Gastroesophageal sphincter (tissue), 4 donors: ENCODE data around the gene SHC4. TPM values are rescaled to one million over a fixed set of nuclear protein-coding genes. Genes with fewer than 3 reads are reported as not detected.
"Not testable (repeated sequence)": the region's sequence is repeated elsewhere in the genome, so short reads cannot be mapped to it uniquely, and the experiment has no call there.

ENCODE experiments used
- ATAC-seq: fragments of 150-250 bp; one replicate; pipeline ENCODE4 v1.9.1; 2016; ENCODE audit warnings: mild to moderate bottlenecking, moderate library complexity
- H3K27ac ChIP-seq, 4 donors: fragments of 200-600 bp; sonication (generic) in 3 of 4; 1 replicate in 3 of 4; 2 replicates in 1 of 4; pipeline ENCODE4 v1.5.1; 2016 to 2019
- H3K27me3 ChIP-seq: fragments of 200-600 bp; sonication (generic); one replicate; pipeline ENCODE4 v1.5.1; 2019
- H3K36me3 ChIP-seq, 2 donors: fragments of 200-600 bp; sonication (generic); one replicate each; pipeline ENCODE4 v1.5.1; 2019; ENCODE audit warnings: control low read depth in 1 of 2
- H3K4me1 ChIP-seq, 3 donors: fragments of 200-600 bp; sonication (generic); 1 replicate in 2 of 3; 2 replicates in 1 of 3; pipeline ENCODE4 v1.5.1; 2016 to 2019; ENCODE audit warnings: control low read depth in 2 of 3
- H3K4me3 ChIP-seq, 2 donors: fragments of 200-600 bp; sonication (generic); one replicate each; pipeline ENCODE4 v1.5.1; 2019; ENCODE audit warnings: mild to moderate bottlenecking in 1 of 2, moderate library complexity in 1 of 2
- H3K9me3 ChIP-seq, 3 donors: fragments of 200-600 bp; sonication (generic); one replicate each; pipeline ENCODE4 v1.5.1; 2017 to 2019; ENCODE audit warnings: control low read depth in 2 of 3
- CTCF ChIP-seq, 4 experiments: fragments of 200-600 bp in 2 of 4; fragments of 450-650 bp in 2 of 4; sonication (generic) in 1 of 4; IDR thresholded peaks; one replicate each; pipeline ENCODE4 v1.5.1; 2017 to 2019; ENCODE audit warnings: antibody characterized with exemption in 4 of 4, mild to moderate bottlenecking in 2 of 4, moderate library complexity in 2 of 4
- EP300 ChIP-seq: sonication (generic); formaldehyde crosslinking; IDR thresholded peaks from one replicate; pipeline ENCODE4 v1.6.1; 2017; ENCODE audit warnings: antibody characterized with exemption, mild to moderate bottlenecking
- POLR2A ChIP-seq, 2 donors: fragments of 450-650 bp; IDR thresholded peaks; one replicate each; pipeline ENCODE4 v1.6.1; 2017; ENCODE audit warnings: antibody characterized with exemption in 2 of 2, mild to moderate bottlenecking in 2 of 2, moderate library complexity in 1 of 2
- POLR2AphosphoS5 ChIP-seq: sonication (generic); formaldehyde crosslinking; IDR thresholded peaks from one replicate; pipeline ENCODE4 v1.6.1; 2017; ENCODE audit warnings: antibody characterized with exemption
- WGBS, 2 donors: methylation state at CpG; one replicate each; pipeline ENCODE4 v1.1.5; 2018; ENCODE audit warnings: low coverage in 1 of 2; 5-methylcytosine and 5-hydroxymethylcytosine counted together
- total RNA-seq, 4 donors: library from RNA; depleted of rRNA; stranded (reverse); fragments of >200 nt; gene quantifications; one replicate each; pipeline ENCODE4 v1.1.0, GENCODE V29; 2016

SHC4 gene
- total RNA-seq, 4 donors from 2014 or later, result 1.4 to 4.2 (median 2.1) TPM

DNA sequence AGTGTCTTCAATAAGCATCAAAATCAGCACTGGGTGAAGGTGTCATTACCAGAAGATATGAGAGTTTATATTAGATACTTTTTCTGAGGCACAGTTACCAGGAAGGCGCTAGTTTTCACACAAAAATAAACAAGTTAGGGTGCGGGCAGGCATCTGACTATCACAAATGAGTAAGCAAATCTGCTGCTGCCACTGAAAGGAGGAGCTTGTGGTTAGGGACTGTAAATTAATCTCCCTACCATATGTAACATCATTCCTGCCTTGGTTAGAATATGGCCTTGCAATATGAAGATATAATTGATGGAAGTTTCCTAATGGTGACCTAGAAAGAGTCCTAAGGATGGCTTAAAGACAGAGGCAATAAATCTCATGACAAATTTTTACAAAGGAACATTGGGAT lies 105.3 kb downstream of the SHC4 start:
- H3K36me3 ChIP-seq, result no peaks in the 10 kb centered on the region
- H3K9me3 ChIP-seq, result no peaks in the 10 kb centered on the region
- no peak for ATAC-seq
- no peaks in the 10 kb centered on the region for H3K27me3 ChIP-seq
- H3K4me3 ChIP-seq, result no peak overlapping the region
- H3K27ac ChIP-seq, result no peak overlapping the region
- 60 to 67% methylated on average over 1 to 2 of the region's 2 CpGs for WGBS, 2 donors
- no peak for TF ChIP-seq POLR2AphosphoS5
- no peak for TF ChIP-seq POLR2A (IDR thresholded peaks at IDR 0.05)
- TF ChIP-seq CTCF (IDR thresholded peaks at IDR 0.05), result no peak
- TF ChIP-seq EP300, result no peak
- H3K4me1 ChIP-seq, result peaks cover 6 to 21% (median 7%) of the 10 kb centered on the region in 3 donors

GRCh38 chr15:48856942-48857341 lies 106.8 kb downstream of the SHC4 start:
- TF ChIP-seq POLR2A (IDR thresholded peaks at IDR 0.05) (no peak), EP300 (no peak), CTCF (IDR thresholded peaks at IDR 0.05) (no peak), POLR2AphosphoS5 (no peak)
- H3K9me3 ChIP-seq, result no peaks in the 10 kb centered on the region

DNA sequence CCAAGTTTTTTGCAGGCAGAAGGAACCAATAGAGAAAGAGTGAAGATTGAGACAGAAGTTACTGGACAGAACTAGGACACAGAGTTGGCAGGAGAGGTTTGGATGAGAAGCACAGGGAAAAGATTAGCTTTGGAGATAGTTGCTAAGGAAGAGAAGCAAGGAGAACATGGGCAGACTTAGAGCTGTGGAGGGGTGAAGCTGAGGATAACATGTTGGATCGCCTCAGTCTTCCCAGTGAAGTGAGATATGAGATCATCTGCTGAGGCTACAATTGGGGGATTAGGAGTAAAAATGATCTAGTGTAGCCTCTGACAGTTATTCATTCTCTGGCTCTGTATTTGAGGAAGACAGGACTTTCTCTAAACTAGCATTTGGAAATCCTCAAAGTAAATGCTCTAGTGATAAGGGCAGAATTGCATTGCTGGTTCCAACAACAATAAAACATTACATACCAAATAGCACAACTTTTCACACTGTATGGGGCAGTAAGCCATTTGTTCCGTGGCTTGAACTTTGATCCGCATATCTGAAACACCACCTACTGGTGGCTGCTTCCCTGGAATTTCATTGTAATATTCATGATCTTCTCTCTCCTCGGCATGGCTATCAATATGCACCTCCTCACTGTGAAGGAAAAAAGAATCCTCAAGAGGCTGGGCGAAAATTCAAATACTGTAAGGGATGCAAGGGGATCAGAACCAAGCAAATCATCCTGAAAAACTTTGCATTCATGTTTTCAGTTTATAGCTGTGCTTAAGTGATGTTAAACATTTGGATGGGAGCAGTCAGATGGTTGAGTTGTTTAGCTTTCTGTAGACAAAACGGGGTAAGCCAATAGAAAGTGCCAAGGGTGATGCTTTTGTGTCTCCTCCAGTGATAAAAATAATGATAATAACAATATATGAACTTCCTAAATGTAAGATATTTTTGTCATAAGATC lies 107.9 kb downstream of the SHC4 start:
- no peaks in the 10 kb centered on the region for H3K9me3 ChIP-seq
- TF ChIP-seq EP300 (no peak), CTCF (IDR thresholded peaks at IDR 0.05) (peak; percentile 21 to 60 (median 45))
- H3K4me3 ChIP-seq, result no peak overlapping the region
- no peaks in the 10 kb centered on the region for H3K36me3 ChIP-seq
- peak; percentile 65 for ATAC-seq
- H3K27ac ChIP-seq, result peak overlapping the region in 3 of 4 donors; percentile 24 to 53 (median 31)
- H3K4me1 ChIP-seq, result peaks cover 6 to 21% (median 7%) of the 10 kb centered on the region in 3 donors
- H3K27me3 ChIP-seq, result no peaks in the 10 kb centered on the region
- WGBS, 2 donors, result 20% methylated on average over 5 to 6 of the region's 6 CpGs

More at GRCh38 chr15:48856942-48857341, 106.8 kb downstream of the SHC4 start:
- Histone ChIP-seq H3K27ac (peak overlapping the region in 2 of 4 donors; percentile 23 to 25), H3K4me1 (peaks cover 6 to 21% (median 7%) of the 10 kb centered on the region in 3 donors), H3K36me3 (no peaks in the 10 kb centered on the region), H3K27me3 (no peaks in the 10 kb centered on the region), H3K4me3 (no peak overlapping the region)
- ATAC-seq, result no peak
- WGBS, 2 donors, result 36 to 39% methylated on average over 2 of the region's 2 CpGs

- H3K36me3 ChIP-seq, H3K4me3 ChIP-seq, H3K27ac ChIP-seq, H3K9me3 ChIP-seq, ATAC-seq, H3K27me3 ChIP-seq: not testable (repeated sequence)
- 95 to 100% methylated on average over 3 of the region's 3 CpGs for WGBS, 2 donors
- peaks cover 6 to 21% (median 7%) of the 10 kb centered on the region in 3 donors for H3K4me1 ChIP-seq
Measured at GRCh38 chr15:48854434-48854833, 109.3 kb downstream of the SHC4 start.

GRCh38 chr15:48851956-48852355 lies 111.8 kb downstream of the SHC4 start:
- no peak for ATAC-seq
- H3K27ac ChIP-seq, result no peak overlapping the region
- TF ChIP-seq POLR2A (IDR thresholded peaks at IDR 0.05), result no peak
- H3K27me3 ChIP-seq, result no peaks in the 10 kb centered on the region
- peaks cover 6 to 18% (median 7%) of the 10 kb centered on the region in 3 donors for H3K4me1 ChIP-seq
- H3K36me3 ChIP-seq, result no peaks in the 10 kb centered on the region
- no peaks in the 10 kb centered on the region for H3K9me3 ChIP-seq
- no peak overlapping the region for H3K4me3 ChIP-seq

DNA sequence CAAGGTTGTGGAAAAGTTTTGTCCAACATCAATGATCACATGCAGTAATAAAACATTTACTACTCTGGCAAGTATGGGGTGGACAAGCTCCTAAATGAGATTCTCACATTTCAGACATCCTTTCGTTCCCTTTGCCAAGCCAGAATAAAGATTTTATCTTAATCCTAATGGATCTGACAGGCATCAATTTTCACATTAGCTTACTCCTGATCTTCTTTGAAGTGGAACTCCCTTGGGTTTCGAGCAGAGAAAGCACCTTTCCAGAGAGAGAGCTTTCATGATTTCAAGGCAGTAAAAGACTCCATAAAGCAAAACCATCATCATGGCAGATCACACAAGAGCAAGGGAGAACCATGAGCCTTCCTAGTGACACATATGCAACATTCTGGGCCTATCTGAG lies 113.1 kb downstream of the SHC4 start:
- ATAC-seq, result no peak
- TF ChIP-seq EP300 (no peak), POLR2AphosphoS5 (no peak), POLR2A (IDR thresholded peaks at IDR 0.05) (no peak), CTCF (IDR thresholded peaks at IDR 0.05) (no peak)
- Histone ChIP-seq H3K36me3 (no peaks in the 10 kb centered on the region), H3K4me1 (peaks cover 1 to 5% (median 5%) of the 10 kb centered on the region in 3 donors), H3K27me3 (no peaks in the 10 kb centered on the region), H3K27ac (no peak overlapping the region), H3K9me3 (no peaks in the 10 kb centered on the region), H3K4me3 (no peak overlapping the region)
- 62 to 80% methylated on average over 2 of the region's 2 CpGs for WGBS, 2 donors
